ENCODE data around the gene IGLL5.

- TF ChIP-seq POLR2A (IDR thresholded peaks at IDR 0.05) (no peak), CTCF (IDR thresholded peaks at IDR 0.05) (no peak)
Observed at GRCh38 chr22:22853713-22854112, 33.9 kb upstream of the IGLL5 start.
